ENCODE data around the gene TACC2. TPM values are rescaled to one million over a fixed set of nuclear protein-coding genes. Genes with fewer than 3 reads are reported as not detected.
A peak's percentile ranks its signal among the peaks of the same experiment; 100 is the strongest.

The TACC2 gene
- total and polyA plus RNA-seq, 2 experiments from 2014 or later, result 30.8 to 35.9 TPM

DNA sequence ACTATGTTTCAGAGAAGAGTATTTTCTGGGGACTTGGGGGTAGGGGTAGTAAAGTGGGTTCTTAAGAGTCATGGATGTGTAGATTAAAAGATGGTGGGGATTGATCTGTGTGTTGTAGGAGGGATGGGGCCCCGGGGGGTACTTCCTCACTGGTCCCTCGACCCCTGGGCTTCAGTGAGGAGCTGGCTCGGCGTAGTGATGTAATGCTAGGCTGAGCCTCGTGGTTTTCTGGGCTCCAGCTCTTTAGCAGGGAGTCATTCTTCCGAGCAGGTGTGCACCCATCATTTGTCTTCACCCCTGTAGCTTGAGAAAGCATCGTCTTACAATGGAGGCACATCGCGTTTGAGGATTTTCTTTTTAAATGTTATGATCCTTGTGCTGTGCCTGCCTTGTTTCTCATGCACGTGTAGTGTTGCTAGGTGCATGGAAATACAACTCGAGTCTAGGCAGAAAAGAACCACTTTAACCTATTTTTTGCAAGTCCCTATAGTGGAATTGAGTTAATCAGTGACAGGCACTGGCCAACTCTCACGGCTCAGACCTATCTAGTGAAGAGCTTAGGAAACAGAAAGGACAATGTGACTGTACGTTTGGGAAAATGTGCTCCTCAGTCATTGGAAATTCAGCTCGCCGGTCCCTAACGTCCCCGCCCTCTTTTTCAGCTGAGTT lies 176.0 kb downstream of the TACC2 start:
- DNase-seq (ENCODE audit: low spot score) (peak; percentile 52), ATAC-seq (no peak)
- H4K20me1 ChIP-seq (replicated peaks; ENCODE audit: insufficient read depth), result peaks cover 28% of the 10 kb centered on the region
- TF ChIP-seq, protein P1, sequence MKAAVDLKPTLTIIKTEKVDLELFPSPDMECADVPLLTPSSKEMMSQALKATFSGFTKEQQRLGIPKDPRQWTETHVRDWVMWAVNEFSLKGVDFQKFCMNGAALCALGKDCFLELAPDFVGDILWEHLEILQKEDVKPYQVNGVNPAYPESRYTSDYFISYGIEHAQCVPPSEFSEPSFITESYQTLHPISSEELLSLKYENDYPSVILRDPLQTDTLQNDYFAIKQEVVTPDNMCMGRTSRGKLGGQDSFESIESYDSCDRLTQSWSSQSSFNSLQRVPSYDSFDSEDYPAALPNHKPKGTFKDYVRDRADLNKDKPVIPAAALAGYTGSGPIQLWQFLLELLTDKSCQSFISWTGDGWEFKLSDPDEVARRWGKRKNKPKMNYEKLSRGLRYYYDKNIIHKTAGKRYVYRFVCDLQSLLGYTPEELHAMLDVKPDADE (IDR thresholded peaks at IDR 0.05), result no peak
- H3K27ac ChIP-seq (ENCODE audit: low read depth), result no peak overlapping the region
- H3K9me3 Mint-ChIP-seq, result no peaks in the 10 kb centered on the region
- peaks cover 9% of the 10 kb centered on the region; the same call in 2 of the 3 replicates for H3K36me3 Mint-ChIP-seq (ENCODE audit: low read depth)
- H2AFZ ChIP-seq, result no peak overlapping the region
- H3K36me3 ChIP-seq (ENCODE audit: insufficient read depth), result no peaks in the 10 kb centered on the region
- H3K4me2 ChIP-seq, result peak overlapping the region; percentile 100
- peak overlapping the region; percentile 79 for H3K4me3 Mint-ChIP-seq
- peaks cover 31% of the 10 kb centered on the region for H3K27me3 Mint-ChIP-seq (ENCODE audit: insufficient read depth, low read depth, poor library complexity)
- peak overlapping the region; percentile 34; the same call in 1 of the 2 replicates for H3K27ac Mint-ChIP-seq
- peaks cover 15% of the 10 kb centered on the region for H3F3A ChIP-seq (replicated peaks; ENCODE audit: low read depth)
- peaks cover 74% of the 10 kb centered on the region for H3K4me1 Mint-ChIP-seq
- peak overlapping the region; percentile 96 for H3K4me3 ChIP-seq
- peaks cover 71% of the 10 kb centered on the region for H3K4me1 ChIP-seq (ENCODE audit: insufficient read depth)
- peaks cover 68% of the 10 kb centered on the region for H3K79me2 ChIP-seq (replicated peaks; ENCODE audit: insufficient read depth)
- H3K9me2 ChIP-seq (ENCODE audit: insufficient read depth), result no peaks in the 10 kb centered on the region
- peaks cover 6% of the 10 kb centered on the region for H3K27me3 ChIP-seq (ENCODE audit: insufficient read depth)

DNA sequence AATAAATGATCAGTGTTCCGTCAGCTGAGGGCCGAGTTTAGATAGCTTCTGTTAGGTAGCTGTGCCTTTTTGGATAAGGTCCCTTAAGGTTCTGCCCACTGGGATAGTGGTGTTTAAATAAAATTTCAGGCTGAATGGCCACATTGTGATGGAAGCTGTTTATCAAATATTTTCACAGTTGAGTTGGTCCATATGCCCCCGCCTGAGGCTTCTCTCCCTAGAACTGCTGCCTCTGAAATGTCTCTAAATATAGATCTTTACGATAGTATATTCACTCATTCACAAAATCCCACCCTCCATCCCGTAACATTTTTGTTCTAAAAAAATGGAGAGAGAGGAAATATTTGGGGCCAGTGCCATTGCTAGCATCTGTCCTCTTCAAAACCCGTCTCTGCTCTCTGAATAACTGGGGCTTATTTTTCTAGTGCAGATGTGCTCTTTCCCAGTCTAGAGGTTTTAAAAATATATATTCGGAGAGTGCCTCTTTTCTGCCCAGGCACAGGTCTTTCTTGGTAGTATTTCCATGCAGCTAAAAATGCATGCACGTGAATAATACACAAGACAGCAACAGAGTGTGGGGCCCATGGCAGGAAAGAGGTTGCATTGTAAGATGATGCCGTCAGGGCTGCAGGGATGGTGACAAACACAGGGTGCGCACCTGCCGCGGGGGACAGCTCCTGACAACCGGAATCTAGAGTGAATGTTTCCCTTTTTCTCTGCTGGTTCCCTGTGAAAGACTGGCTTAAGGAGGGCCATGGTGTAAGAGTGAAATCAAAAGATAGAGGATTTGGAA lies 176.7 kb downstream of the TACC2 start:
- Histone ChIP-seq H3K27me3 (ENCODE audit: insufficient read depth) (peaks cover 6% of the 10 kb centered on the region), H3K36me3 (ENCODE audit: insufficient read depth) (no peaks in the 10 kb centered on the region), H3K27ac (ENCODE audit: low read depth) (no peak overlapping the region), H3F3A (replicated peaks; ENCODE audit: low read depth) (peaks cover 15% of the 10 kb centered on the region), H3K4me1 (ENCODE audit: insufficient read depth) (peaks cover 78% of the 10 kb centered on the region), H2AFZ (no peak overlapping the region), H3K4me2 (peak overlapping the region; percentile 100), H3K4me3 (peak overlapping the region; percentile 96), H3K79me2 (replicated peaks; ENCODE audit: insufficient read depth) (peaks cover 73% of the 10 kb centered on the region), H4K20me1 (replicated peaks; ENCODE audit: insufficient read depth) (peaks cover 28% of the 10 kb centered on the region), H3K9me2 (ENCODE audit: insufficient read depth) (no peaks in the 10 kb centered on the region)
- no peak for ATAC-seq
- Mint-ChIP-seq H3K9me3 (no peaks in the 10 kb centered on the region), H3K27ac (no peak overlapping the region), H3K36me3 (ENCODE audit: low read depth) (peaks cover 11% of the 10 kb centered on the region), H3K4me3 (peak overlapping the region; percentile 79), H3K27me3 (ENCODE audit: insufficient read depth, low read depth, poor library complexity) (peaks cover 28% of the 10 kb centered on the region), H3K4me1 (peaks cover 74% of the 10 kb centered on the region)
- DNase-seq (ENCODE audit: low spot score), result no peak
- TF ChIP-seq ZNF331 (CRISPR knock-in tag; IDR thresholded peaks at IDR 0.05; ENCODE audit: low read depth) (no peak), CREB1 (CRISPR knock-in tag; IDR thresholded peaks at IDR 0.05; ENCODE audit: low read depth) (no peak), STAT1 (IDR thresholded peaks at IDR 0.05; ENCODE audit: unreplicated experiment) (no peak), POLR2AphosphoS5 (IDR thresholded peaks at IDR 0.05; ENCODE audit: low read depth) (no peak), JUNB (IDR thresholded peaks at IDR 0.05; ENCODE audit: unreplicated experiment) (no peak), NANOG (IDR thresholded peaks at IDR 0.05; ENCODE audit: borderline replicate concordance) (no peak), EZH2 (IDR thresholded peaks at IDR 0.05; ENCODE audit: low read depth, unreplicated experiment) (no peak), ZNF114 (CRISPR knock-in tag; IDR thresholded peaks at IDR 0.05) (no peak), EZH2phosphoT487 (IDR thresholded peaks at IDR 0.05; ENCODE audit: unreplicated experiment) (no peak)
- TF ChIP-seq, protein P1 (IDR thresholded peaks at IDR 0.05), result no peak
- TF ChIP-seq, protein P2, sequence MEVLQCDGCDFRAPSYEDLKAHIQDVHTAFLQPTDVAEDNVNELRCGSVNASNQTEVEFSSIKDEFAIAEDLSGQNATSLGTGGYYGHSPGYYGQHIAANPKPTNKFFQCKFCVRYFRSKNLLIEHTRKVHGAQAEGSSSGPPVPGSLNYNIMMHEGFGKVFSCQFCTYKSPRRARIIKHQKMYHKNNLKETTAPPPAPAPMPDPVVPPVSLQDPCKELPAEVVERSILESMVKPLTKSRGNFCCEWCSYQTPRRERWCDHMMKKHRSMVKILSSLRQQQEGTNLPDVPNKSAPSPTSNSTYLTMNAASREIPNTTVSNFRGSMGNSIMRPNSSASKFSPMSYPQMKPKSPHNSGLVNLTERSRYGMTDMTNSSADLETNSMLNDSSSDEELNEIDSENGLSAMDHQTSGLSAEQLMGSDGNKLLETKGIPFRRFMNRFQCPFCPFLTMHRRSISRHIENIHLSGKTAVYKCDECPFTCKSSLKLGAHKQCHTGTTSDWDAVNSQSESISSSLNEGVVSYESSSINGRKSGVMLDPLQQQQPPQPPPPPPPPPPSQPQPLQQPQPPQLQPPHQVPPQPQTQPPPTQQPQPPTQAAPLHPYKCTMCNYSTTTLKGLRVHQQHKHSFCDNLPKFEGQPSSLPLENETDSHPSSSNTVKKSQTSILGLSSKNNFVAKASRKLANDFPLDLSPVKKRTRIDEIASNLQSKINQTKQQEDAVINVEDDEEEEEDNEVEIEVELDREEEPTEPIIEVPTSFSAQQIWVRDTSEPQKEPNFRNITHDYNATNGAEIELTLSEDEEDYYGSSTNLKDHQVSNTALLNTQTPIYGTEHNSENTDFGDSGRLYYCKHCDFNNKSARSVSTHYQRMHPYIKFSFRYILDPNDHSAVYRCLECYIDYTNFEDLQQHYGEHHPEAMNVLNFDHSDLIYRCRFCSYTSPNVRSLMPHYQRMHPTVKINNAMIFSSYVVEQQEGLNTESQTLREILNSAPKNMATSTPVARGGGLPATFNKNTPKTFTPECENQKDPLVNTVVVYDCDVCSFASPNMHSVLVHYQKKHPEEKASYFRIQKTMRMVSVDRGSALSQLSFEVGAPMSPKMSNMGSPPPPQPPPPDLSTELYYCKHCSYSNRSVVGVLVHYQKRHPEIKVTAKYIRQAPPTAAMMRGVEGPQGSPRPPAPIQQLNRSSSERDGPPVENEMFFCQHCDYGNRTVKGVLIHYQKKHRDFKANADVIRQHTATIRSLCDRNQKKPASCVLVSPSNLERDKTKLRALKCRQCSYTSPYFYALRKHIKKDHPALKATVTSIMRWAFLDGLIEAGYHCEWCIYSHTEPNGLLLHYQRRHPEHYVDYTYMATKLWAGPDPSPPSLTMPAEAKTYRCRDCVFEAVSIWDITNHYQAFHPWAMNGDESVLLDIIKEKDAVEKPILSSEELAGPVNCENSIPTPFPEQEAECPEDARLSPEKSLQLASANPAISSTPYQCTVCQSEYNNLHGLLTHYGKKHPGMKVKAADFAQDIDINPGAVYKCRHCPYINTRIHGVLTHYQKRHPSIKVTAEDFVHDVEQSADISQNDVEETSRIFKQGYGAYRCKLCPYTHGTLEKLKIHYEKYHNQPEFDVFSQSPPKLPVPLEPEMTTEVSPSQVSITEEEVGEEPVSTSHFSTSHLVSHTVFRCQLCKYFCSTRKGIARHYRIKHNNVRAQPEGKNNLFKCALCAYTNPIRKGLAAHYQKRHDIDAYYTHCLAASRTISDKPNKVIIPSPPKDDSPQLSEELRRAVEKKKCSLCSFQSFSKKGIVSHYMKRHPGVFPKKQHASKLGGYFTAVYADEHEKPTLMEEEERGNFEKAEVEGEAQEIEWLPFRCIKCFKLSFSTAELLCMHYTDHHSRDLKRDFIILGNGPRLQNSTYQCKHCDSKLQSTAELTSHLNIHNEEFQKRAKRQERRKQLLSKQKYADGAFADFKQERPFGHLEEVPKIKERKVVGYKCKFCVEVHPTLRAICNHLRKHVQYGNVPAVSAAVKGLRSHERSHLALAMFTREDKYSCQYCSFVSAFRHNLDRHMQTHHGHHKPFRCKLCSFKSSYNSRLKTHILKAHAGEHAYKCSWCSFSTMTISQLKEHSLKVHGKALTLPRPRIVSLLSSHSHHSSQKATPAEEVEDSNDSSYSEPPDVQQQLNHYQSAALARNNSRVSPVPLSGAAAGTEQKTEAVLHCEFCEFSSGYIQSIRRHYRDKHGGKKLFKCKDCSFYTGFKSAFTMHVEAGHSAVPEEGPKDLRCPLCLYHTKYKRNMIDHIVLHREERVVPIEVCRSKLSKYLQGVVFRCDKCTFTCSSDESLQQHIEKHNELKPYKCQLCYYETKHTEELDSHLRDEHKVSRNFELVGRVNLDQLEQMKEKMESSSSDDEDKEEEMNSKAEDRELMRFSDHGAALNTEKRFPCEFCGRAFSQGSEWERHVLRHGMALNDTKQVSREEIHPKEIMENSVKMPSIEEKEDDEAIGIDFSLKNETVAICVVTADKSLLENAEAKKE (CRISPR knock-in tag; IDR thresholded peaks at IDR 0.05), result no peak
